HepG2 (cell line): ENCODE measurements around the gene MAP1B. TPM values are rescaled to one million over a fixed set of nuclear protein-coding genes. Genes with fewer than 3 reads are reported as not detected.

Source experiments
- ATAC-seq: fragments of 200-7000 bp; cut with Tn5 transposase; 3 replicates; pipeline ENCODE4 v1.9.1; 2020; ENCODE audit warnings: mild to moderate bottlenecking, moderate library complexity
- BruUV-seq: library from RNA; stranded (reverse); fragments of 400-500 nt; replicated peaks from 2 replicates; lab custom pipeline; 2021; lab: Mats Ljungman, UMichigan
- CTCF ChIA-PET: fragments of 300-600 bp; formaldehyde crosslinking; extraction: SDS; loops from one replicate; lab custom pipeline; 2021; ENCODE audit warnings: low total read pairs, inconsistent platforms, low intra/inter-chr PET ratio; lab: Yijun Ruan, JAX
- POLR2A ChIA-PET: fragments of 350-600 bp; sonication (Branson Sonifier 250); formaldehyde crosslinking; loops from one replicate; lab custom pipeline; 2020; ENCODE audit warnings: antibody characterized with exemption, inconsistent platforms; lab: Yijun Ruan, JAX
- DNase-seq: peaks from one replicate; pipeline ENCODE4 v3.0.0-alpha.2; 2015; ENCODE audit warnings: low spot score
- FAIRE-seq: peaks from 3 replicates; lab custom pipeline; 2011; peaks lifted over from hg19 to GRCh38; lab: Jason Lieb, UNC
- H2AFZ ChIP-seq: one replicate; pipeline ENCODE4 v1.6.1; 2011; ENCODE audit warnings: low read length, inconsistent platforms
- H3K27ac ChIP-seq: fragments of 300-600 bp; 3 replicates; pipeline ENCODE4 v1.8.0; 2011; ENCODE audit warnings: mixed run types, mild to moderate bottlenecking, mixed read lengths, low read length, inconsistent platforms; ENCODE audit not compliant: insufficient read depth; ENCODE audit errors: extremely low read length
- H3K27me3 ChIP-seq, 2 experiments: fragments of 200-600 bp in 1 of 2; 2 replicates in 1 of 2; 3 replicates in 1 of 2; pipeline versions ENCODE4 v1.6.0 to v1.8.0; 2011; ENCODE audit warnings: low read length in 2 of 2, mild to moderate bottlenecking in 2 of 2, moderate library complexity in 2 of 2, inconsistent platforms in 1 of 2; ENCODE audit not compliant: insufficient read depth in 2 of 2, control insufficient read depth in 1 of 2
- H3K36me3 ChIP-seq, 2 experiments: fragments of 200-600 bp in 1 of 2; replicated peaks in 1 of 2; 2 replicates in 1 of 2; 3 replicates in 1 of 2; pipeline versions ENCODE4 v1.5.1 to v1.8.0; 2011; ENCODE audit warnings: low read length in 2 of 2, inconsistent platforms in 1 of 2; ENCODE audit not compliant: insufficient read depth in 2 of 2, control insufficient read depth in 1 of 2
- H3K4me1 ChIP-seq: 2 replicates; pipeline ENCODE4 v1.5.1; 2012; ENCODE audit warnings: low read length, inconsistent platforms; ENCODE audit not compliant: insufficient read depth
- H3K4me2 ChIP-seq: 2 replicates; pipeline ENCODE4 v1.6.0; 2011; ENCODE audit warnings: low read depth, low read length, inconsistent platforms
- H3K4me3 ChIP-seq, 3 experiments: fragments of 200-600 bp in 1 of 3; sonication (generic), shearing (Covaris generic) in 1 of 3; replicated peaks in 1 of 3; 2 replicates each; pipeline ENCODE4 v1.5.1; 2011 to 2016; ENCODE audit warnings: low read length in 3 of 3, inconsistent platforms in 2 of 3, low read depth in 2 of 3, mild to moderate bottlenecking in 2 of 3, control low read depth in 1 of 3, mixed read lengths in 1 of 3; ENCODE audit not compliant: insufficient read depth in 1 of 3
- H3K79me2 ChIP-seq: one replicate; pipeline ENCODE4 v1.6.1; 2011; ENCODE audit warnings: low read length, inconsistent platforms; ENCODE audit not compliant: insufficient read depth
- H3K9ac ChIP-seq: 2 replicates; pipeline ENCODE4 v1.6.0; 2011; ENCODE audit warnings: mild to moderate bottlenecking, low read depth, low read length, inconsistent platforms; ENCODE audit not compliant: insufficient read depth
- H3K9me3 ChIP-seq: 2 replicates; pipeline ENCODE4 v1.5.1; 2012; ENCODE audit warnings: mild to moderate bottlenecking, low read length
- H4K20me1 ChIP-seq: 2 replicates; pipeline ENCODE4 v1.6.0; 2011; ENCODE audit warnings: inconsistent platforms, mild to moderate bottlenecking, low read length, moderate library complexity; ENCODE audit not compliant: insufficient read depth
- ELF3 ChIP-seq: IDR thresholded peaks from 2 replicates; pipeline ENCODE4 v1.6.1; 2016; ENCODE audit warnings: missing genetic modification reagents, missing compliant biosample characterization
- EZH2 ChIP-seq: conservative IDR thresholded peaks from 2 replicates; pipeline ENCODE4 v1.6.1; 2012; ENCODE audit warnings: mild to moderate bottlenecking, low read depth, low read length, moderate library complexity
- FOXK1 ChIP-seq: sonication (generic); formaldehyde crosslinking; IDR thresholded peaks from 2 replicates; pipeline ENCODE4 v1.4.0; 2020; ENCODE audit warnings: low read depth, missing genetic modification reagents, borderline replicate concordance
- HDAC6 ChIP-seq: fragments of 200-600 bp; sonication (generic); IDR thresholded peaks from 2 replicates; pipeline ENCODE4 v1.7.0; 2017; ENCODE audit warnings: mild to moderate bottlenecking, antibody characterized with exemption, low read length, low read depth
- MBNL3 ChIP-seq: fragments of 250-450 bp; sonication (Bioruptor Pico); conservative IDR thresholded peaks from 2 replicates; pipeline ENCODE4 v1.8.0; 2022; ENCODE audit warnings: mild to moderate bottlenecking, inconsistent platforms
- PHB2 ChIP-seq: fragments of 450-650 bp; IDR thresholded peaks from 2 replicates; pipeline ENCODE4 v1.6.1; 2018; ENCODE audit not compliant: partially characterized antibody
- PHF21A ChIP-seq: sonication (generic); formaldehyde crosslinking; IDR thresholded peaks from 2 replicates; pipeline ENCODE4 v1.5.0; 2020; ENCODE audit warnings: mild to moderate bottlenecking, missing genetic modification reagents
- PRMT3 ChIP-seq: sonication (generic); formaldehyde crosslinking; IDR thresholded peaks from 2 replicates; pipeline ENCODE4 v1.8.1; 2022; ENCODE audit warnings: low read depth, mild to moderate bottlenecking, moderate library complexity, missing genetic modification reagents, borderline replicate concordance
- TFDP2 ChIP-seq: sonication (generic); formaldehyde crosslinking; IDR thresholded peaks from 2 replicates; pipeline ENCODE4 v1.4.0; 2020; ENCODE audit warnings: missing genetic modification reagents
- ZBTB20 ChIP-seq: sonication (generic); formaldehyde crosslinking; IDR thresholded peaks from 2 replicates; pipeline ENCODE4 v1.8.1; 2023; ENCODE audit warnings: missing genetic modification reagents, low read depth, mild to moderate bottlenecking, borderline replicate concordance
- ZC3H4 ChIP-seq: sonication (generic); formaldehyde crosslinking; IDR thresholded peaks from 2 replicates; pipeline ENCODE4 v1.4.0; 2020; ENCODE audit warnings: missing genetic modification reagents, borderline replicate concordance
- ZNF207 ChIP-seq: fragments of 450-650 bp; IDR thresholded peaks from 2 replicates; pipeline ENCODE4 v1.6.1; 2016; ENCODE audit warnings: antibody characterized with exemption, borderline replicate concordance
- ZNF276 ChIP-seq: sonication (generic); formaldehyde crosslinking; IDR thresholded peaks from 2 replicates; pipeline ENCODE4 v1.4.0; 2020; ENCODE audit warnings: mild to moderate bottlenecking, low read depth, missing genetic modification reagents
- ZNF503 ChIP-seq: sonication (generic); formaldehyde crosslinking; IDR thresholded peaks from 2 replicates; pipeline ENCODE4 v1.4.0; 2020; ENCODE audit warnings: missing genetic modification reagents
- ZNF709 ChIP-seq: sonication (generic); formaldehyde crosslinking; IDR thresholded peaks from 2 replicates; pipeline ENCODE4 v1.5.0; 2020; ENCODE audit warnings: mild to moderate bottlenecking, missing genetic modification reagents
- ZNF879 ChIP-seq: sonication (generic); formaldehyde crosslinking; IDR thresholded peaks from 2 replicates; pipeline ENCODE4 v1.8.1; 2023; ENCODE audit warnings: missing genetic modification reagents
- WGBS: methylation state at CpG from one replicate; pipeline ENCODE4 v1.1.6; 2017; ENCODE audit warnings: low lambda C conversion rate; 5-methylcytosine and 5-hydroxymethylcytosine counted together
- in situ Hi-C: cut with HindIII; loops from 2 replicates; pipeline ENCODE4 v1.10.0; 2017; ENCODE audit warnings: low pct_unique_long_range_greater_than_20kb; ENCODE audit not compliant: extremely low pct_ligation_motif_present
- intact Hi-C: fragments of 100-400 bp; cut with micrococcal nuclease; formaldehyde crosslinking; loops from one replicate; pipeline ENCODE4 v1.10.0; 2022; ENCODE audit not compliant: unreplicated experiment
- polyA plus RNA-seq, 8 experiments: library from polyadenylated mRNA; depleted of rRNA in 3 of 8; stranded (reverse) in 7 of 8; unstranded in 1 of 8; fragments of >200 nt; fragmentation: Illumina TruSeq in 4 of 8; extraction: Trizol in 4 of 8; gene quantifications; 2 replicates each; pipeline versions ENCODE4 v1.2.1 to v1.2.3, GENCODE V29; 2011 to 2016; ENCODE audit warnings: low read depth in 4 of 8, missing spikeins in 1 of 8, mixed read lengths in 1 of 8; ENCODE audit not compliant: insufficient read depth in 1 of 8
- total RNA-seq, 5 experiments: library from RNA; depleted of rRNA; stranded (reverse); fragments of >200 nt; fragmentation: Illumina TruSeq; extraction: Trizol; gene quantifications; 2 replicates each; pipeline ENCODE4 v1.2.3, GENCODE V29; 2016; ENCODE audit warnings: low read depth in 1 of 5

Gene MAP1B
- total and polyA plus RNA-seq, 2 of the 13 experiments (the other 11 are each of a cell fraction or from before 2014, with no cell fraction given): 3.3 to 6.2 TPM

- Histone ChIP-seq H3K27me3 (no peaks in the 10 kb centered on the region), H2AFZ (no peak overlapping the region), H3K4me1 (no peaks in the 10 kb centered on the region), H3K36me3 (no peaks in the 10 kb centered on the region), H3K9me3 (no peaks in the 10 kb centered on the region), H3K79me2 (no peaks in the 10 kb centered on the region), H3K9ac (no peak overlapping the region), H4K20me1 (no peaks in the 10 kb centered on the region), H3K27ac (no peak overlapping the region), H3K4me3 (no peak overlapping the region), H3K4me2 (no peak overlapping the region)
- BruUV-seq: no TSS peak
- ATAC-seq (no peak), FAIRE-seq (no peak), DNase-seq (no peak)
- intact Hi-C loops (no loop called here), in situ Hi-C loops (no loop called here)
- WGBS: 92% methylated on average over 2 of the region's 2 CpGs
- CTCF ChIA-PET: no interaction called here
- POLR2A ChIA-PET: no interaction called here
- no peak for TF ChIP-seq ZC3H4 (CRISPR knock-in tag)
- TF ChIP-seq PRMT3 (CRISPR knock-in tag): no peak
- no peak for TF ChIP-seq MBNL3 (CRISPR knock-in tag)
- no peak for TF ChIP-seq ZBTB20 (CRISPR knock-in tag)
- no peak for TF ChIP-seq ELF3 (CRISPR knock-in tag)
- TF ChIP-seq HDAC6: no peak
- TF ChIP-seq FOXK1 (CRISPR knock-in tag): no peak
These were observed 81.9 kb downstream of the MAP1B start for GRCh38 chr5:72189146-72189545.

GRCh38 chr5:72191404-72191803 lies 84.1 kb downstream of the MAP1B start:
- in situ Hi-C loops: no loop called here
- ChIA-PET CTCF (no interaction called here), POLR2A (no interaction called here)
- Histone ChIP-seq H3K4me2 (no peak overlapping the region), H3K4me1 (no peaks in the 10 kb centered on the region), H3K36me3 (no peaks in the 10 kb centered on the region), H3K27me3 (no peaks in the 10 kb centered on the region), H3K79me2 (no peaks in the 10 kb centered on the region), H2AFZ (no peak overlapping the region), H3K27ac (no peak overlapping the region), H3K9ac (no peak overlapping the region), H3K9me3 (no peaks in the 10 kb centered on the region), H3K4me3 (no peak overlapping the region), H4K20me1 (no peaks in the 10 kb centered on the region)
- WGBS: 81% methylated on average over 2 of the region's 3 CpGs
- intact Hi-C loops: no loop called here
- FAIRE-seq (no peak), ATAC-seq (no peak), DNase-seq (no peak)
- BruUV-seq: no TSS peak
- TF ChIP-seq TFDP2: no peak
- TF ChIP-seq ZNF709 (CRISPR knock-in tag): no peak
- no peak for TF ChIP-seq ZNF879 (CRISPR knock-in tag)
- no peak for TF ChIP-seq ZNF276 (CRISPR knock-in tag)
- no peak for TF ChIP-seq ZNF207
- no peak for TF ChIP-seq ZNF503 (CRISPR knock-in tag)
- TF ChIP-seq PHB2: no peak
- TF ChIP-seq EZH2: no peak
- no peak for TF ChIP-seq PHF21A (CRISPR knock-in tag)
